ENCODE measurements around the gene NEDD4L. TPM values are rescaled to one million over a fixed set of nuclear protein-coding genes. Genes with fewer than 3 reads are reported as not detected.

The NEDD4L gene
- polyA plus RNA-seq, 1 experiment: 14.1 TPM

- no peak for DNase-seq (ENCODE audit: low read depth)
- peaks cover 4% of the 10 kb centered on the region for H3K27me3 ChIP-seq (ENCODE audit: control insufficient read depth, insufficient read depth, low read length)
These were observed 2.4 kb upstream of the NEDD4L start for GRCh38 chr18:58041633-58042032.

GRCh38 chr18:58042826-58043490 is 1.1 kb upstream of the NEDD4L start:
- ChIA-PET CTCF (interaction anchor here (0.6 to 2.1 kb wide), 37 partner anchors 10 to 452 kb away, joined by 3 to 28 read pairs (median 4); no protein-coding TSS in a partner anchor), POLR2A (interaction anchor here (0.8 kb wide), 1 partner anchor 79 kb away, joined by 3 read pairs; no protein-coding TSS in a partner anchor)
- no peak for TF ChIP-seq CTCF (IDR thresholded peaks at IDR 0.05; ENCODE audit: insufficient read depth, low read depth, low read length)
- no peaks in the 10 kb centered on the region for H3K36me3 ChIP-seq (ENCODE audit: control insufficient read depth, insufficient read depth, low read length)
- DNase-seq (ENCODE audit: low read depth): no peak
- H3K4me3 ChIP-seq (ENCODE audit: low read depth, low read length): peak overlapping the region; percentile 73
- H3K27me3 ChIP-seq (ENCODE audit: control insufficient read depth, insufficient read depth, low read length): peaks cover 1% of the 10 kb centered on the region; the same call in 1 of the 2 replicates

More at GRCh38 chr18:58041633-58042032, 2.4 kb upstream of the NEDD4L start:
- H3K36me3 ChIP-seq (ENCODE audit: control insufficient read depth, insufficient read depth, low read length): no peaks in the 10 kb centered on the region
- H3K4me3 ChIP-seq (ENCODE audit: low read depth, low read length): no peak overlapping the region
- TF ChIP-seq CTCF (IDR thresholded peaks at IDR 0.05; ENCODE audit: insufficient read depth, low read depth, low read length): no peak
- POLR2A ChIA-PET: no interaction called here
- CTCF ChIA-PET: interaction anchor here (0.6 to 1.4 kb wide), 2 partner anchors 80 to 160 kb away, joined by 3 read pairs; no protein-coding TSS in a partner anchor

GRCh38 chr18:58044370-58045241 is 580 bp downstream of the NEDD4L start:
- ChIA-PET CTCF (interaction anchor here (1.0 to 3.0 kb wide), 5 partner anchors 10 to 163 kb away, joined by 3 to 11 read pairs (median 4); no protein-coding TSS in a partner anchor), POLR2A (no interaction called here)
- H3K27me3 ChIP-seq (ENCODE audit: control insufficient read depth, insufficient read depth, low read length): peaks cover 1% of the 10 kb centered on the region; the same call in 1 of the 2 replicates
- TF ChIP-seq CTCF (IDR thresholded peaks at IDR 0.05; ENCODE audit: insufficient read depth, low read depth, low read length): no peak
- H3K4me3 ChIP-seq (ENCODE audit: low read depth, low read length): peak overlapping the region; percentile 73
- no peaks in the 10 kb centered on the region for H3K36me3 ChIP-seq (ENCODE audit: control insufficient read depth, insufficient read depth, low read length)
- DNase-seq (ENCODE audit: low read depth): no peak

- peak overlapping the region; percentile 73 for H3K4me3 ChIP-seq (ENCODE audit: low read depth, low read length)
- no peak for TF ChIP-seq CTCF (IDR thresholded peaks at IDR 0.05; ENCODE audit: insufficient read depth, low read depth, low read length)
- POLR2A ChIA-PET: no interaction called here
- CTCF ChIA-PET: interaction anchor here (0.6 to 3.0 kb wide), 8 partner anchors 9 to 276 kb away, joined by 3 to 11 read pairs (median 3); no protein-coding TSS in a partner anchor
- no peak for DNase-seq (ENCODE audit: low read depth)
- H3K36me3 ChIP-seq (ENCODE audit: control insufficient read depth, insufficient read depth, low read length): no peaks in the 10 kb centered on the region
- peaks cover 1% of the 10 kb centered on the region; the same call in 1 of the 2 replicates for H3K27me3 ChIP-seq (ENCODE audit: control insufficient read depth, insufficient read depth, low read length)
These were observed 1.4 kb downstream of the NEDD4L start for GRCh38 chr18:58045242-58046092.

All from BJ (cell line).